NCI-H2081 treated with DMSO at 0.1 percent for 48 hours (cell line): ENCODE data around the gene GRID1.
"Not testable (repeated sequence)": the region's sequence is repeated elsewhere in the genome, so short reads cannot be mapped to it uniquely, and the experiment has no call there.

Experiments
- DNase-seq: peaks from one replicate; lab custom pipeline; 2025; lab: John Stamatoyannopoulos, UW

The GRID1 gene

DNA sequence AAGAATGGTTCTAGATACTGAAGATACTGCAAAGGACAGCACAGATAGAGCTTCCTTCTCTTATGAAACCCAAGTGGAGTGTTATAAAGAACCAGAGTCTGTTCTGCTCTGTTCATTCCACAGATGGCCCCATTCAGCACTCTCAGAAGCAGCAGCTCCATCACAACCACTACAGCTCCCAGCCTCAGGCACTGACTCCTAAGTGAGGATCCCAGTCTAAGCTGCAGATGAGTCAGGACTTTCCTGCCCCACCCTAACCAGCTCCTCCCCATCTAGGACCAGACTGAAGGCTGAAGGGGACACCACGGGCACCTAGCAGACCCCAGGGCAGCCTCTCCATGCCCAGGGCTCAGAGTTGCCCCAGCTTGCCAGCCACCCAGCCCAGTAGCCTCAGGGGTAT is 379.8 kb downstream of the GRID1 start:
- no peak for DNase-seq

DNA sequence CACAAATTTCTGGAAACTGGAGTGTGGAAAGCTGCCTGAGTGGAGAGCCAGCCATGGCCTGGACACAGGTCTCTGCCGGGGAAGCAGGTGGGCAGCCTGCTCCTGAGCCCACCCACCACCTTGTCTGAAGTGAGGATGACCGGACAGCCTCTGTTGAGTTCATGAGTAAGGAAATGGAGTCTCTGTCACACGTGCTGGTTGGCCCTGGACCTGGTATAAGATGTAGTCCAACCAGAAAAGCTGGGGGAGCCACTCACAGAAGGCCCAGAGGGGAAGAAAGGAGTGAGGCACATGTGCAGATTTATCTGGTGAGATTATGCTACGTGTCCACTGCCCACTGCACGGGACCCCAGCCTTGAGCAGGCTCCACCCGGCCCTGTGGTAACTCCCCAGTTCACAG is 383.5 kb downstream of the GRID1 start:
- DNase-seq, result no peak

DNA sequence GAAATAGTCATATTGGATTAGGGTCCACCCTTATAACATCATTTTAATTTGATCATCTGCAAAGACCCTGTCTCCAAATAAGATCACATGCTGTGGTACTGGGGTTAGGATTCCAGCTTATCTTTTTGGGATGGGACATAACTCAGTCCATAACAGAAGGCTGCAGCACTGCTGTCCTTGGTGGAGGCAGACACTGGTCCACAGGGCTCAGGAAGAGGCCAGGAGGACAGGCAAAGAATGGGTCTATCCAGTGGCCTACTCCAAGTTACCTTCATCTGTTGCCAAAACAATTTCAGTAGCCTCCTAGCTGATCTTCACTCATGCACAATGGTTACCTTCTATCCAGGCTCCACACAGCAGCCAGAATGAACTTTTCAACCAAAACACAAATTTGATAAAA is 387.0 kb downstream of the GRID1 start:
- DNase-seq, result no peak

DNA sequence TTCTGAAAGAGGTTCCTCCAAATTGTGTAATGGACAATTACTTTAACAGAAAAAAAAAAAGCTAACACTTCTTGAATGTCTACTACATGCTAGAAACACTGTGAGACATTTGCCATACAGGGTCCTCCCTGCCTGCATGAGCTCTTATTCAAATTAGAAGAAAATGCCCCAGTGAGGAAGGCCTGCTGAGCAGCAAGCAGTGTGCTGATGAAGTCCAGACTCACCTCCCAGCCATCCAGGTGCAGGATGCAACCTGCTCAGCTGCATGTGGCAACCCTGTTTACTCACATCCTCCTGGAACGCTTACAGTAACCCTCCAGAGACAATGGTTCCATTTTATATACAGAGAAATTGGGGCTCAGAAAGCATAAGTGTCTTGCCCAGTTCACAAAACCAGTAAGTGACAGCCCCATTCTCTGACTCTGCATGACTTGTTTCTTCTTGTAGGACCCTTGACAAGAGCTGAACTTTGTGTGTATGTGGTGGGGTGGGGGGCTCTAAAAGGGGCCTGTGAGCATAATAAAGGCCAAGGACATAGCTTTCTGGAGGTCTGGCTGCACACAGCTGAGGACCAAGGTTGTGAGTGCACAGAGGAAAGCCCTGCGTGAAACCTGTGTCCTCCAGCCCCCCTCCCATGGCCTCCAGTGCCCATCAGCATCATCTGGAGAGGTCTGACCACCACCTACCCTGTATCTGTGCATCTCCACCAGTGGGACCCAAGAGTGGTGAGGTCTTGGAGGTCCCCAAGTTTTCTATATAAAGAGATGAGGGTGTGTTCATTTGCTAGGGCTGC is 387.8 kb downstream of the GRID1 start:
- no peak for DNase-seq

DNA sequence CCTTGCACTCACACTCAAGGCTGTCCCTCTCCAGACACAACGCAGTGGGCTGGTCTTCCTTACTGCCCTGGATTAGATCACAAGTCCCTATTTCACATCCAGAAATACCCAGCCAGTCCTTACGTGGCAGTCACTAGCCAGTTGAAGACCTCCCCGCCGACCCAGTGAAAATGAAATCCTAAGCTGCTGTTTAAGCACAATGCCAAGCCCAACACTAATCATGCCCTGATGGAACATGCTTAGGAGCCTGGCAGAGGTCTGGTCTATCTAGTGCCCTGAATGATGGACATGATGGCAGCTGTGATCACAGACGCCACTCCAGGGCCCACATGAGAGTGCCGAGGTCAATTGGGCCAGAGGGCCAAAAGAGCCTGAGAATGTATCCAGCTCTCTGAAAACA is 389.0 kb downstream of the GRID1 start:
- no peak for DNase-seq

DNA sequence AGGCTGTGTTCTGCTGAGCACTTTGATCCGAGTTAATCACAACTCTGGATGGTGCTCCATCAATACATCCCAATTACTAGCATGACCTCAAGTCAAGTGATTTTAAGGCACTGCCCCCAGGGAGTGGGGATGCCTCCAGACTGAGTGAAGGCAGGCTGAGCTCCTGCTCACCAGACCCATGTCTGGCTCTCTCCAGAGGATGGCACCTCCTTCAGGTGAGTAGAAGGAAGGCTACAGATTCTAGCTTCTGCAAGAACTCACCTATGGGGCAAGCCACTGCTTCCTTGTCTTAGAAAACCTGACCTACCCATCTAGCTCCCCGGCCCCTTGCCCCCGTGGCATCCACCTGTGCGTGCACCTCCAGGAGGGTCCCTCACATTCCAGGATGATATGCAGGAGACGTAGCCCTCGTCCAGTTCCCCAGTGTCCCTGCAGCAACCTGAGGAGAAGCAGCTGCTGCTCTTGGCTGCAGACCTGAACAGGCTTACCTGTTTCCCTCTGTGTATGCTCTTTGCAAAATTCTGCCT is 390.3 kb downstream of the GRID1 start:
- no peak for DNase-seq

DNA sequence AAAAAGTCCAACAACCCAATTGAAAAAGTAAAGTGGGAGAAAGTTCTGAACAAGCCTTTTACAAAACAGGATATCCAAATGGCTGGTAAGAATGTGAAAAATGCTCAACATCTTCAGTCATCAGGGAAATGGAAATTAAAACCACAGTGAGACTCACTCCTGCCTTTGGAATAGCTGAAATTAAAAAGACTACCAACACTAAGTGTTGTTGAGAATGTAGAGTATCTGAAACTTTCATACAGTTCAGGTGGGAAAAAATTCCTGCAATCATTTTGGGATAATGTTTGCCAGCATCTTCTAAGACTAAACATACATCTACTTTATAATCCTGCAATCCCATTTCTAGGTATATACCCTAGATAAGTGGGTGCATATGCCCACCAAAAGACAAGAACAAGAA is 395.1 kb downstream of the GRID1 start:
- DNase-seq, result no peak

DNA sequence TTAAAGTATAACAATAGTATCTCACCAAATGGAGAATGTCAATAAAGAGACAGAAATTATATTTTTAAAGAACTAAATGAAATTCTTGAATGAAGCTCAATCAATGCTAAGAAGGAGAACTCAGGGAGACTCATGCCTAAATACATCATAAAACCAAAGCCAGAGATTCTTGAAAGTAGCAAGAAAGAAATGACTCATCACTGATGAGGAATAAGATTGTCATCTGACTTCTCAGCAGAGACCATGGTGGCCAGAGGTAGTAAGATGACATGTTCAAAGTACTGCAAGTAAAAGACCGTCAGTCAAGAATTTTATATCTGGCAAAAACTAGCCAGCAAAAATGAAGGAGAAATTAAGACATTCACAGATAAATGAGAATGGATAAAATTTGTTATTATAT is 399.0 kb downstream of the GRID1 start:
- no peak for DNase-seq

DNA sequence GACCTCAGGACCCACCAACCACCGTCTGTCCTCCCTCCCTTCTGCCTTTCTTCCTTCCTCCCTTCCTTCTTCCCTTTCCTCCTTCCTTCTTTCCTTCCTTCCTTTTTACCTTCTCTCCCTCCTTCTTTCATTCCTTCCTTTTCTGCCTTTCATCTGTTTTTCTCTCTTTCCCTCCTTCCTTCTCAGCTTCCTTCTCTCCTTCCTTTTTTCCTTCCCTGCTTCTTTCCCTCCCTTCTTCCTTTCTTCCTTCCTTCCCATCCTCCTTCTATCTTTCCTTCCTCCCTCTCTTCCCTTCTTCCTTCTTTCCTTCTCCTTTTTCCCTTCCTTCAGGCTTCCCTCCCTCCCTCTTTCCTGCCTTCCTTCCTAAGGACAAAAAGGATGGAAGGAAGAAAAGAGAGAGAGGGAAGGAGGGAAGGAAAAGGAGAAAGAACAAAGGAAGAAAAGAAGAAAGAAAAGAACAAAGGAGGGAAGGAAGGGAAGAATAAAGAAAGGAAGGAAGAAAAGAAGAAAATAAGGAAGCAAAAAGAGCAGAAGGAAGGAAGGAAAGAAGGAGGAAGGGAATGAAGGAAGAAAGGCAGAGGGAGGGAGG is 405.0 kb downstream of the GRID1 start:
- DNase-seq, result no peak

DNA sequence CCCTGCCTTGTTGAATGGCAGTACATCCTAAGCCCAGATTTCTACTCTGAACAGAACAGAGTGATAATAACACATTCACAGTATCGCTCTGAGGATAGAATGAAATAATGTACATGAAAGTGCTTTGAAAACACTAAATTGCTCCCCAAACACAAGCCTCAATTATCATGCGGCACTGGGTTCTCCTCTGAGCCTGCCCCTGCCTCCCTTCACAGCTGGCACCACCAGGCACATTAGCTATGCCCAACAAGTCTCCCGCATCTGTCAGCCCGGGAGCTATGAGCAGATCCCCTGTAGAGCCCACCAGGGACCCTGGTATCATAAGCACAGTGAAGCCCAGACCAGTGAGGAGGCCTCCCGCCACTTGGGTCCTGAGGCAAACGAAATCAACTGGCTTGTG is 405.5 kb downstream of the GRID1 start:
- peak; percentile 72 for DNase-seq

DNA sequence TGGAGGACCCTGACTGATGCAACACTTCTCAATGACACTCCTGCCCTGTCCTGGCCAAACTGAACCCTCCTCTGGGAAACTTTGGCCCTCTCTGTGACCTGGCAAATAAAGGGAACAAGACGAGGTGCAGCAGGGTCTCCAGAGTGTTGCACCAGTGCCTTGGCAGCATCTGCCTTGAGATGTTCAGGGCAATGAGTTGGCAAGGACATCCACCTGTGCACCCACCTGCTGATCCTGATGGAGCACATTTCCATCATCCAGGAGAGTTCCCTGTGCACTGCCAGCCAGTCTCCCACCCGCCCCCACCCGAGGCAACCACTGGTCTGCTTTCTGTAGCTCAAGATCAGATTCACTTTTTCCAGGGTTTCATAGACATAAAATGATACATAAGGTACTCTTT is 407.4 kb downstream of the GRID1 start:
- DNase-seq, result no peak

DNA sequence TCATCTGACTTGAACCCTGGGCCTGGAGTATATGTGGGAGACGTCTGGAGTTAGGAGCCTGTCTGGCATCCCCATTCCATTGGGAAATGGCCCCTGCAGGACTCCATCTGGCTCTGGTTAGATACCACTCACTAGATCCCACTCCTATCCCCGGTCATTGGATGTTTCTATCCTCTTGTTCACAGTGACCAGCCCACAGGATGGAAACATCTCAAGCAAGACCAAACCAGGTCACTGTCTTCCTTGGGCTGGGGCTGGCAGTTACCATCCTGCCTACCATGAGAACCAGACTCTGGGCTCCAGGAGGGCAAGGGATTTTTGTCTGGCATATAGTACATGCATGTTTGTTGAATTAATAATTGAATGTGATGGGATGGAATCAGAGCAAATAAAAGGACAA is 415.7 kb downstream of the GRID1 start:
- DNase-seq, result no peak

DNA sequence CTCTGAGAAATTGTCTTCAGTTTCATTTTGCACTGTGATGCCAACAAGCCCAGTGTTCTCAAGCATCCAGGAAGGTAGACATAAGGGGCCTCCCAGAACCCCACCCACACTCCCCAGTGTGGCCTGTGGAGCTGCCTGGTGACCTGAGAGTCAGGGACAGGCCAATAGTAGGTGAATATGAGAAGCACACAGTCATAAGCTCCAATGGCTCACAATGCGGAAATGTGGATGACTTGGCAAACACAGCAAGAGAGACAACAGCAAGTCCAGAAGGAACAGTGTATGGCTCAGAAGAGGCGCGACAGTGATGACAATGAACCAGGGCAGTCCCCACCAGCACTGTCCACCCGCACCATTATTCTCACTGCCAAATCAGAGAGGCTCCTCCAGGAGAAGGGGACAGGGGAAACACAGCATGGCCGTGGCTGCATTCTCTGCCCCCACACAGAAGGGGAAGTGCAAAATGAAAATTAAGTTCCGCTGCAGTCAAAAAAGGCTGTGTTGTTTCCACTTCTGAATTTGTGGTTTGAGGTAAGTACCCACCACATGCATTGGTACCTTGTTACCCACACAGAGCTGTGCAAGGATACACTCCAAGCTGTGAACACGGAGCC is 419.8 kb downstream of the GRID1 start:
- no peak for DNase-seq

DNA sequence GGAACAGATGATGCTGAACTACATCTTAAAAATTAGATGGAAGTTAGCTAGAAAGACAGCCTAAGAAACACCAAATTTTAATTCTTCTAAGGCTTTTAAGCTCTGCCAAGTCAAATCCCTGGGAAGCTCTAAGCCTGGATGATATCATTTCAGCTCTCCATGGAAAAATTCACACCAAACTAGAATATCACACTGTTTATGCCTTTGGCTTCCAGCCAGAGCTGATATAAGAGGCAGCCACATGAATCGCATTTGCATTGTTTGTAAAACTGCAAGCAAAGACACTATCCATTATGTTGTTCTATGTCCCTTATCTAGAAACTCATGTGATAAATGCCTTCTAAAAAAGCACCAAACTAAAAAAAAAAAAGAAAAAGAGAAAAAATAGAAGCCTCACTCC is 430.4 kb downstream of the GRID1 start:
- no peak for DNase-seq

DNA sequence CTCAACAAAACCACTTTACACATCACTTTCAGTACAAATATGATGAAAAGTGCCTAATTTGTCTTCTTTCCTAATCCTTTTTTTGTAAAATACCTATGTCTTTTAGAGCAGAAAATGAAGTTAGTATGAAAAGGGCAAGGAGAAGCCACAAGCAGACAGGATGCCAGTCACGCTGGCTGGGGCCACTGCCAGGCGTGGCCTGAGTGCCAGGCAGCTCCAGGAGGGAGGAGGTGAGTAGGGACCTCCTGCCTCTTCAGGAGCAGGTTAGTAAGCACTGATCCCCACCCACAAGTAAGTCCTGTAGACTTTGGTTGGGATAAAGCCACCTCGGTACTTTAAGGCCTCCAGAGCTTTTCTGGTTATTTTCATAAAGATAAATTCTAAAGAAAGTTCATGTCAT is 432.0 kb downstream of the GRID1 start:
- DNase-seq, result no peak

DNA sequence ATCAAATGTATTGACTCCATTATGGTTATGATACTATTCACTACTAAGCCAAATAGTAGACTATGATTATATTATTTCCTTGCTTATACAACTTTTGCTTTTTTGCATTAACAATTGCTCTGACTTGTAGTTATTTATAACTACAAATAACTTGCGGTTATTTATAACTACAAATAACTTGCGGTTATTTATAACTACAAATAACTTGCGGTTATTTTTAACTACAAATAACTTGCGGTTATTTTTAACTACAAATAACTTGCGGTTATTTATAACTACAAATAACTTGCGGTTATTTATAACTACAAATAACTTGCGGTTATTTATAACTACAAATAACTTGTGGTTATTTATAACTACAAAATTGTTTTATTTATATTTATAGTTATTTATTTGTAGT is 436.6 kb downstream of the GRID1 start:
- not testable (repeated sequence) for DNase-seq

DNA sequence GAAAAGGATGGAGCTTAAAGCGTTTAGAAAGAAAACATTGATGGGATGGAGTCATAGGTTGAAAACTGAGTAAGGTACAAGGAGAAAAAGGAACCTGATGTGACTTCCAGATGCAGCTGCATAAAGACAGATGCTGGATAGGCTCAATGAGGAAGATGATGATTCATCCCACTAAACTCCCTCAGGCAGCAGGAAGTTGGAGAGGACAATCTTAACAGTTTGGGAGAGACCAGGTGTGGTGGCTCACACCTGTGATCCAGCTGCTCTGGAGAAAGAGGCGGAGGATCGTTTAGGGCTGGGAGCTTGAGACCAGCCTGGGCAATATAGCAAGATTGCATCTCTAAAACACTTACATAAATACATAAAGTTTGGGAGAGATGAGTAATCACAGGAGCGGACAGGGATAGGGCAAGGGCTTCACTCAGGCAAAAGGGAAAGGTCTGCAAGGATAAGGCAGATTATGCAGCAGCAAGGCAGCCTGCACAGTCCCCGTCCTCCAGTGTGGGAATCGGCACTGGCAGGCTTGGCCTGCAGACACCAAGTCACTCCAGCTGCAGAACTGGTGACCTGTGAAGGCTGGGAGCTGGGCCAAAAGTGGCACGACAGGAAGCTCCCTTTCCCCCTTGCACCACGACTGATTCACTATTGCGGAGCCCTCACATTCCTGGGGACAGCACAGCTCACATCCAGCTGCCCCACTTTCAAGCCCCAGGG is 438.5 kb downstream of the GRID1 start:
- DNase-seq, result no peak

DNA sequence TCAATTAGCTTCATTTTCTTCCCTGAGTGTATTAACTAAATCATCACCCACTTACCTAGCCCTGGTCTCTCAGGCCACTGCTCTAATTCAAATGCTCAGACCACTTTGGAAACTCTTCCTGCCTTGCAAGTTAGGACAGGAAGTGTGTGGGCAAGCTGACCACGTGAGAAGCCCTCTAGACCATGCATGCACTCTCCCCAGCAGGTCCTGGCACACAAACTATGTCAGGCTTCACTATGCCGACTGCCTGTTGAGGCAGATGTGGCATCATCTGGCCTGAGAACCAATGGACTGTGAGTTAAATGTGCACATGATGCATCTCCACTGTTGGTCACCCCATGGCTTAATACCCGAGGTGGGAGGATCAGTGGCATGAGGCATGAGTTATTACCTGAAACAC is 439.6 kb downstream of the GRID1 start:
- no peak for DNase-seq

DNA sequence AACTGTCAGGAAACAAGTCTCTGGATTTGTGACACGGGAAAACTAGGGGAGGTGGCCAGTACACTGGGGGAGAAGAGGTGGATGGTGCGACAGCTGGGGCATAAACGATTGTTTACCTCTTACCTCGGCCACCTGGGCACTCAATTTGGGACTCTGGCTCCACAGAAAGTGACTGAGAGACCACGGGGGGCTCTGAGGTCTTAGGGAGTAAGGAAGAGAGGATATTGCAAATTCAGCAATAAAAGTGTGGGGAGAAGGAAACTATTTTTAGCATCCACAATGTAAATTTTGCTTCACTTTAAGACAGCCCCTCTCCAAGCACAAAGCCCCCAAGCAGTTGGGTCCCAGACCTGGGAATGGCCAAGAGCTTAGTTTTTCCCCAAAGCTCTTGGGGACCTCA is 440.5 kb downstream of the GRID1 start:
- DNase-seq, result no peak

DNA sequence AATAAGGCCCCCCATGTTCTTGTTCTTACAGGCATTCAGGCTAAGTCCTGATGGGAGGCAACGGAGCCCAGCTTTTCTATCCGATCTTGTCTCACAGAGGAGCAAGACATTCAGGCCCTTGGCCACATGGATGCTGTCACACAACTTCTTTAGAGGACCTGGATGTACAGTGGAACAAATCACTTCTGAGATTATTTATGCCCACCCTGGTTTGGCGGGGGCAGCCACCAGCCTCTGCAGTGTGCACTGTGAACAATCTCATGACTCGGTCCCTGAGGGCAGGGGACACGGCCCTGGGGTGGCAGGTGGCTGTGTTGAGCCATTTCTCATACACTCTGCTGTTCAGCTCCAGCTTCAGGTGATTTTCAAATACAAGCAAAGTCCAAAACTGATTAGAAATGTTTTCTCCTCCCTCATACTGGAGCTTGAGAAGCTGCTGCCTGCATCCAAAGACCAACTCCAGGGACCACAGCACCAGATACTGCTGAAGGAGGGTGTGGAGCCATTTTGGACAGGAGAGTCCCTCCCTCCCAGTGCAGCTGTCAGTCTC is 441.3 kb downstream of the GRID1 start:
- no peak for DNase-seq

DNA sequence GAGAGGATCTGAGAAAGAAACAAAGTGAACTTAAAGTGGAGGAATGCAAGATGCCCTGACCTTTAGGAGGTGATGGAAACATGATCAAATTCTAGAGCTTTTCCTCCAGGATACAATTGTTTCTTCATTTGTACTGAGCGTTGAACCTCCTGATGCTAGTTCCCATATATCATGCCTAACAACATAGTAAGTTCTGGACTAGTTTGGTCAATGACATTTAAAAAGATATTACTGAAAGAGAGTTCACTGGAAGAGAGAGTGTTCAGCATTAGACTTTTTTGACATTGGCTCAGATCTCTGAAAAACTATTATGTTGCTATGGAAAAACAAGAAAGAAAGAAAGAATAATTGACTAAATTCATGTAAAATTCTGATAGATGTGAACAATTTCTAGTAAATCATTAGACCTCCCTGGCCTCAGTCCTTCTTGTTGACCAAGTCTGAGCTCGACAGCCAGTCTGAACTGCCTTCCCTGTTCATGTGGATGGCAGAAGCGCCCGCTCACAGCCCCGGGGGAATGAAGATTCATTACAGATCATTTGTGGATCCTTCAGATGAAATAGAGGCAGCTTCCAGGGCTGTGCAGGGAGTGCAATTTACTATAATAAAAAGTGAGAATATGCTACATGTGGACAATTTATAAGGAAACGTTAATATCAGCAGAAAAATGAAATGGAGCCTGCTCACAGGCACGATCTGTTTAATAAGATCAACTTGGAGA is 442.1 kb downstream of the GRID1 start:
- DNase-seq, result no peak
